HUDEP-2 (cell line): ENCODE results near the gene P2RX7.
"Not testable (repeated sequence)": the region's sequence is repeated elsewhere in the genome, so short reads cannot be mapped to it uniquely, and the experiment has no call there.

Experiments used
- DNase-seq, 76 experiments: peaks; one replicate each; lab custom pipeline; 2025; ENCODE audit not compliant: unreplicated experiment in 76 of 76; lab: John Stamatoyannopoulos, UW

Gene P2RX7

GRCh38 chr12:121133838-121134237 lies 1.2 kb downstream of the P2RX7 start:
- DNase-seq: no peak

GRCh38 chr12:121135320-121135719 lies 2.6 kb downstream of the P2RX7 start:
- DNase-seq: no peak

- no peak for DNase-seq
Measured at GRCh38 chr12:121137512-121137911, 4.8 kb downstream of the P2RX7 start.

GRCh38 chr12:121138284-121138683 lies 5.6 kb downstream of the P2RX7 start:
- DNase-seq: no peak

- no peak for DNase-seq
Measured at GRCh38 chr12:121139286-121139685, 6.6 kb downstream of the P2RX7 start.

- no peak for DNase-seq
Measured at GRCh38 chr12:121142171-121142950, 9.7 kb downstream of the P2RX7 start.

- DNase-seq: no peak
Measured at GRCh38 chr12:121144416-121144914, 11.8 kb downstream of the P2RX7 start.

GRCh38 chr12:121145221-121145620 lies 12.5 kb downstream of the P2RX7 start:
- DNase-seq: no peak

GRCh38 chr12:121149289-121149688 lies 16.6 kb downstream of the P2RX7 start:
- not testable (repeated sequence) for DNase-seq

GRCh38 chr12:121154793-121155375 lies 22.2 kb downstream of the P2RX7 start:
- DNase-seq: no peak

- no peak for DNase-seq
Measured at GRCh38 chr12:121156365-121156764, 23.7 kb downstream of the P2RX7 start.

GRCh38 chr12:121158085-121158484 lies 25.4 kb downstream of the P2RX7 start:
- DNase-seq: no peak

GRCh38 chr12:121158728-121159351 lies 26.2 kb downstream of the P2RX7 start:
- DNase-seq: peak in 49 of 76 experiments; percentile 7 to 74 (median 25)

GRCh38 chr12:121159467-121160307 lies 27.0 kb downstream of the P2RX7 start:
- no peak for DNase-seq

- no peak for DNase-seq
Measured at GRCh38 chr12:121162384-121162783, 29.7 kb downstream of the P2RX7 start.

GRCh38 chr12:121162985-121163384 lies 30.3 kb downstream of the P2RX7 start:
- DNase-seq: no peak

GRCh38 chr12:121164839-121165238 lies 32.2 kb downstream of the P2RX7 start:
- DNase-seq: peak in 3 of 76 experiments; percentile 6 to 8 (median 7)

- DNase-seq: no peak
Measured at GRCh38 chr12:121165316-121165715, 32.6 kb downstream of the P2RX7 start.

GRCh38 chr12:121166356-121166755 lies 33.7 kb downstream of the P2RX7 start:
- DNase-seq: no peak

GRCh38 chr12:121167232-121167820 lies 34.6 kb downstream of the P2RX7 start:
- no peak for DNase-seq
